ENCODE measurements around the gene ABCD2.
"Not testable (repeated sequence)": the region's sequence is repeated elsewhere in the genome, so short reads cannot be mapped to it uniquely, and the experiment has no call there.

Gene ABCD2

GRCh38 chr12:39606712-39607423 lies 12.7 kb downstream of the ABCD2 start:
- Histone ChIP-seq H3K4me1 (ENCODE audit: low read length) (no peaks in the 10 kb centered on the region), H3K27me3 (ENCODE audit: low read depth, low read length) (no peaks in the 10 kb centered on the region), H3K79me2 (ENCODE audit: low read length) (no peaks in the 10 kb centered on the region), H3K4me3 (ENCODE audit: low read length) (no peak overlapping the region), H3K9ac (ENCODE audit: low read length) (no peak overlapping the region), H4K20me1 (ENCODE audit: insufficient read depth, low read length) (no peaks in the 10 kb centered on the region), H3K36me3 (replicated peaks; ENCODE audit: low read depth, low read length) (no peaks in the 10 kb centered on the region), H3K27ac (ENCODE audit: low read length) (no peak overlapping the region), H3K9me3 (ENCODE audit: insufficient read depth, low read length) (no peaks in the 10 kb centered on the region), H3K4me2 (ENCODE audit: low read length) (no peak overlapping the region), H2AFZ (ENCODE audit: low read depth, low read length) (no peak overlapping the region)
- TF ChIP-seq EZH2phosphoT487 (IDR thresholded peaks at IDR 0.05; ENCODE audit: low read depth) = no peak

- H3K4me3 ChIP-seq (ENCODE audit: low read length) = no peak overlapping the region
- H3K9me3 ChIP-seq (ENCODE audit: insufficient read depth, low read length) = no peaks in the 10 kb centered on the region
- H3K9ac ChIP-seq (ENCODE audit: low read length) = no peak overlapping the region
- H3K4me1 ChIP-seq (ENCODE audit: low read length) = no peaks in the 10 kb centered on the region
- TF ChIP-seq EZH2phosphoT487 (IDR thresholded peaks at IDR 0.05; ENCODE audit: low read depth) (no peak), CTCF (IDR thresholded peaks at IDR 0.05; ENCODE audit: low read depth, low read length) (no peak)
- no peaks in the 10 kb centered on the region for H3K27me3 ChIP-seq (ENCODE audit: low read depth, low read length)
- no peaks in the 10 kb centered on the region for H3K36me3 ChIP-seq (replicated peaks; ENCODE audit: low read depth, low read length)
- no peak overlapping the region for H2AFZ ChIP-seq (ENCODE audit: low read depth, low read length)
- H4K20me1 ChIP-seq (ENCODE audit: insufficient read depth, low read length) = no peaks in the 10 kb centered on the region
- H3K4me2 ChIP-seq (ENCODE audit: low read length) = no peak overlapping the region
- no peaks in the 10 kb centered on the region for H3K79me2 ChIP-seq (ENCODE audit: low read length)
- H3K27ac ChIP-seq (ENCODE audit: low read length) = no peak overlapping the region
Measured at GRCh38 chr12:39605996-39606395, 13.6 kb downstream of the ABCD2 start.

- no peaks in the 10 kb centered on the region for H3K27me3 ChIP-seq (ENCODE audit: low read depth, low read length)
- no peaks in the 10 kb centered on the region for H4K20me1 ChIP-seq (ENCODE audit: insufficient read depth, low read length)
- no peaks in the 10 kb centered on the region for H3K79me2 ChIP-seq (ENCODE audit: low read length)
- H3K9me3 ChIP-seq (ENCODE audit: insufficient read depth, low read length) = no peaks in the 10 kb centered on the region
- no peak overlapping the region for H3K9ac ChIP-seq (ENCODE audit: low read length)
- no peaks in the 10 kb centered on the region for H3K36me3 ChIP-seq (replicated peaks; ENCODE audit: low read depth, low read length)
- TF ChIP-seq EZH2phosphoT487 (IDR thresholded peaks at IDR 0.05; ENCODE audit: low read depth) = no peak
- H3K4me1 ChIP-seq (ENCODE audit: low read length) = no peaks in the 10 kb centered on the region
- H2AFZ ChIP-seq (ENCODE audit: low read depth, low read length) = no peak overlapping the region
- no peak overlapping the region for H3K4me2 ChIP-seq (ENCODE audit: low read length)
- H3K4me3 ChIP-seq (ENCODE audit: low read length) = no peak overlapping the region
- H3K27ac ChIP-seq (ENCODE audit: low read length) = no peak overlapping the region
Measured at GRCh38 chr12:39605501-39605900, 14.1 kb downstream of the ABCD2 start.

- no peaks in the 10 kb centered on the region for H4K20me1 ChIP-seq (ENCODE audit: insufficient read depth, low read length)
- no peak overlapping the region for H3K4me3 ChIP-seq (ENCODE audit: low read length)
- TF ChIP-seq EZH2phosphoT487 (IDR thresholded peaks at IDR 0.05; ENCODE audit: low read depth) = no peak
- TF ChIP-seq CTCF (IDR thresholded peaks at IDR 0.05; ENCODE audit: low read depth, low read length) = no peak
- H3K27ac ChIP-seq (ENCODE audit: low read length) = no peak overlapping the region
- no peak overlapping the region for H3K4me2 ChIP-seq (ENCODE audit: low read length)
- H3K4me1 ChIP-seq (ENCODE audit: low read length) = no peaks in the 10 kb centered on the region
- no peak overlapping the region for H3K9ac ChIP-seq (ENCODE audit: low read length)
- no peaks in the 10 kb centered on the region for H3K27me3 ChIP-seq (ENCODE audit: low read depth, low read length)
- no peaks in the 10 kb centered on the region for H3K36me3 ChIP-seq (replicated peaks; ENCODE audit: low read depth, low read length)
- no peaks in the 10 kb centered on the region for H3K9me3 ChIP-seq (ENCODE audit: insufficient read depth, low read length)
- no peaks in the 10 kb centered on the region for H3K79me2 ChIP-seq (ENCODE audit: low read length)
- no peak overlapping the region for H2AFZ ChIP-seq (ENCODE audit: low read depth, low read length)
Measured at GRCh38 chr12:39603065-39603464, 16.5 kb downstream of the ABCD2 start.

- H3K27ac ChIP-seq (ENCODE audit: low read length); H3K4me1 ChIP-seq (ENCODE audit: low read length); H3K79me2 ChIP-seq (ENCODE audit: low read length); H2AFZ ChIP-seq (ENCODE audit: low read depth, low read length); H3K36me3 ChIP-seq (replicated peaks; ENCODE audit: low read depth, low read length); H3K4me2 ChIP-seq (ENCODE audit: low read length); H3K9ac ChIP-seq (ENCODE audit: low read length); H3K9me3 ChIP-seq (ENCODE audit: insufficient read depth, low read length); H4K20me1 ChIP-seq (ENCODE audit: insufficient read depth, low read length); H3K27me3 ChIP-seq (ENCODE audit: low read depth, low read length); H3K4me3 ChIP-seq (ENCODE audit: low read length): not testable (repeated sequence)
Measured at GRCh38 chr12:39601951-39602350, 17.7 kb downstream of the ABCD2 start.
